ENCODE data around the gene DYNC2I2.
A peak's percentile ranks its signal among the peaks of the same experiment; 100 is the strongest.

Gene DYNC2I2

DNA sequence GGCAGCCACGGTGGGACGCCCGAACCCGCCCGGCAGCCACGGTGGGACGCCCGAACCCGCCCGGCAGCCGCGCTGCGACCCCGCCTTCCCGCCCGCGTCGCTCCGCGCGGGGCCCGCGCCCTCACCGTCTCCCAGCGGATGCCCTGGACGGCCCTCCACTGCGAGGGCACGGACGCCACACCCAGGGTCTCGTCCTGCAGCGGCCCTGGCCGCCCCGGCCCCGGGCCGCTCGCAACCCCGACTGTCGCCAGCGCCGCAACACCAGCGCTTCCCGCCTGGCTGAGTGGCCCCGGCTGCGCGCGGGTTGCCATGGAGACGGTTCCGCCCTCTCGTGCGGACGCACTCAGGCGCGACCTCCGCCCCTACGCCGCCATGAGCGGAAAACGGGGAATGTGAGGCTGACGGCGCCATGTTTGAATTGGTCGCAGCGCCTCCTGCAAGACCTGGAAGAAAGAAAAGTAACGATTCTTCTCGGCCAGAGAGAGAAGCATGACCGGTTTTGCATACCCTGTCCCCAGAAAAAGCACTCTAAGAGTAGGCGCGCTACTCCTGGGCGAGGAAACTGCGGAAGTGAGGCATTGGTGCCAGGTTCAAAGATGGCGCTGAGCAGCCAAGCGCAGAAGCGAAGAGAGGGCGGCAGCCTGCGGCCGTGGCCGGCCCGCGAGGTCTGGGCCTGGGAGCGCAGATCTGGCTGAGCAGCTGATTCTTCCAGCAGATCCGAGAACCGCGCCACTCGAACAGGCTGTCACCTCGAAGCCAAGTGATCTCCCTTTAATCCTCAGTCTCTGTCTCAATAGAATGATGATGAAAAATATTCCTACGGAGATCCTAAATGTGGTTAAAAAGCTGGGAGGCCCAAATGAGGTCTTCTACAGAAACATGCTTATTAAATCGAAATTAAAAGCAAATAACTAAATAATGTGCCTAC lies at the start of gene DYNC2I2:
Gene DYNC2I2 (minus strand): TSS at position 432 of the 928 bp plus-strand sequence. CDS start 121 bp downstream, at position 311.
- no peak for TF ChIP-seq RAD21 (IDR thresholded peaks at IDR 0.05; ENCODE audit: low read depth)
- TF ChIP-seq TAF1 (IDR thresholded peaks at IDR 0.05; ENCODE audit: low read depth) = peak; percentile 94
- peak; percentile 96 for TF ChIP-seq EGR1 (IDR thresholded peaks at IDR 0.05)
- no peak for TF ChIP-seq NFIC (IDR thresholded peaks at IDR 0.05)
- 0 out of 2 replicates have a peak, but pooled peaks have one; percentile 62 for TF ChIP-seq ZBTB7A (IDR thresholded peaks at IDR 0.05; ENCODE audit: low read depth)
- TF ChIP-seq CREB1 (IDR thresholded peaks at IDR 0.05; ENCODE audit: low read depth) = no peak
- peak; percentile 95 for TF ChIP-seq TEAD4 (IDR thresholded peaks at IDR 0.05)
- peak; percentile 35; the same call in 1 of the 2 replicates for TF ChIP-seq FOXM1 (IDR thresholded peaks at IDR 0.05; ENCODE audit: borderline replicate concordance, low read depth)
- TF ChIP-seq, protein P1, sequence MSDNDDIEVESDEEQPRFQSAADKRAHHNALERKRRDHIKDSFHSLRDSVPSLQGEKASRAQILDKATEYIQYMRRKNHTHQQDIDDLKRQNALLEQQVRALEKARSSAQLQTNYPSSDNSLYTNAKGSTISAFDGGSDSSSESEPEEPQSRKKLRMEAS (IDR thresholded peaks at IDR 0.05) = peak; percentile 85
- TF ChIP-seq EP300 (IDR thresholded peaks at IDR 0.05; ENCODE audit: borderline replicate concordance) = no peak
- peak; percentile 72 for TF ChIP-seq TCF12 (IDR thresholded peaks at IDR 0.05; ENCODE audit: low read depth)
- TF ChIP-seq, protein P2, sequence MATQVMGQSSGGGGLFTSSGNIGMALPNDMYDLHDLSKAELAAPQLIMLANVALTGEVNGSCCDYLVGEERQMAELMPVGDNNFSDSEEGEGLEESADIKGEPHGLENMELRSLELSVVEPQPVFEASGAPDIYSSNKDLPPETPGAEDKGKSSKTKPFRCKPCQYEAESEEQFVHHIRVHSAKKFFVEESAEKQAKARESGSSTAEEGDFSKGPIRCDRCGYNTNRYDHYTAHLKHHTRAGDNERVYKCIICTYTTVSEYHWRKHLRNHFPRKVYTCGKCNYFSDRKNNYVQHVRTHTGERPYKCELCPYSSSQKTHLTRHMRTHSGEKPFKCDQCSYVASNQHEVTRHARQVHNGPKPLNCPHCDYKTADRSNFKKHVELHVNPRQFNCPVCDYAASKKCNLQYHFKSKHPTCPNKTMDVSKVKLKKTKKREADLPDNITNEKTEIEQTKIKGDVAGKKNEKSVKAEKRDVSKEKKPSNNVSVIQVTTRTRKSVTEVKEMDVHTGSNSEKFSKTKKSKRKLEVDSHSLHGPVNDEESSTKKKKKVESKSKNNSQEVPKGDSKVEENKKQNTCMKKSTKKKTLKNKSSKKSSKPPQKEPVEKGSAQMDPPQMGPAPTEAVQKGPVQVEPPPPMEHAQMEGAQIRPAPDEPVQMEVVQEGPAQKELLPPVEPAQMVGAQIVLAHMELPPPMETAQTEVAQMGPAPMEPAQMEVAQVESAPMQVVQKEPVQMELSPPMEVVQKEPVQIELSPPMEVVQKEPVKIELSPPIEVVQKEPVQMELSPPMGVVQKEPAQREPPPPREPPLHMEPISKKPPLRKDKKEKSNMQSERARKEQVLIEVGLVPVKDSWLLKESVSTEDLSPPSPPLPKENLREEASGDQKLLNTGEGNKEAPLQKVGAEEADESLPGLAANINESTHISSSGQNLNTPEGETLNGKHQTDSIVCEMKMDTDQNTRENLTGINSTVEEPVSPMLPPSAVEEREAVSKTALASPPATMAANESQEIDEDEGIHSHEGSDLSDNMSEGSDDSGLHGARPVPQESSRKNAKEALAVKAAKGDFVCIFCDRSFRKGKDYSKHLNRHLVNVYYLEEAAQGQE (IDR thresholded peaks at IDR 0.05; ENCODE audit: low read depth) = no peak
- peak; percentile 99 for TF ChIP-seq YY1 (IDR thresholded peaks at IDR 0.05; ENCODE audit: low read depth)
- TF ChIP-seq CEBPB (IDR thresholded peaks at IDR 0.05) = no peak
- TF ChIP-seq, protein P3, sequence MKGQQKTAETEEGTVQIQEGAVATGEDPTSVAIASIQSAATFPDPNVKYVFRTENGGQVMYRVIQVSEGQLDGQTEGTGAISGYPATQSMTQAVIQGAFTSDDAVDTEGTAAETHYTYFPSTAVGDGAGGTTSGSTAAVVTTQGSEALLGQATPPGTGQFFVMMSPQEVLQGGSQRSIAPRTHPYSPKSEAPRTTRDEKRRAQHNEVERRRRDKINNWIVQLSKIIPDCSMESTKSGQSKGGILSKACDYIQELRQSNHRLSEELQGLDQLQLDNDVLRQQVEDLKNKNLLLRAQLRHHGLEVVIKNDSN (IDR thresholded peaks at IDR 0.05) = 0 out of 2 replicates have a peak, but pooled peaks have one; percentile 25

DNA sequence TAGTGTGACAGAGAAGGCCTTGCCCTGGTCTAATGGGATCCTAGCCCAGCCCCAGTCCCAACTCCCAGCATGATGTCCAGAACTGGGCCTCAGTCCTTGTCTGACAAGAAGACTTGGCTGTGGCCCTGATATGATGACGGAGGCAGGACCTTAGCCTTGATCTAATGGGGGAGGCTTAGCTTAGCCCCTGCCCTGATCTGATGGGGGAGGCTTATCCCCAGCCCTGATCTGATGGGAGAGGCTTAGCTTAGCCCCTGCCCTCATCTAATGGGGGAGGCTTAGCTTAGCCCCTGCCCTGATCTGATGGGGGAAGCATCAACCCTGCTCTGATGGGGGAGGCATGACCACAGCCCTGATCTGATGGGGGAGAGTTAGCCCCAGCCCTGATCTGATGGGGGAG lies 49.4 kb upstream of the DYNC2I2 start:
- TF ChIP-seq, protein P3 (IDR thresholded peaks at IDR 0.05) = no peak
- TF ChIP-seq RAD21 (IDR thresholded peaks at IDR 0.05; ENCODE audit: low read depth) (no peak), TCF12 (IDR thresholded peaks at IDR 0.05; ENCODE audit: low read depth) (no peak), ZBTB7A (IDR thresholded peaks at IDR 0.05; ENCODE audit: low read depth) (no peak), CREB1 (IDR thresholded peaks at IDR 0.05; ENCODE audit: low read depth) (no peak), EP300 (IDR thresholded peaks at IDR 0.05; ENCODE audit: borderline replicate concordance) (no peak), YY1 (IDR thresholded peaks at IDR 0.05; ENCODE audit: low read depth) (no peak), CEBPB (IDR thresholded peaks at IDR 0.05) (no peak), FOXM1 (IDR thresholded peaks at IDR 0.05; ENCODE audit: borderline replicate concordance, low read depth) (no peak), TEAD4 (IDR thresholded peaks at IDR 0.05) (no peak), TAF1 (IDR thresholded peaks at IDR 0.05; ENCODE audit: low read depth) (no peak), EGR1 (IDR thresholded peaks at IDR 0.05) (no peak), NFIC (IDR thresholded peaks at IDR 0.05) (no peak)
- TF ChIP-seq, protein P2 (IDR thresholded peaks at IDR 0.05; ENCODE audit: low read depth) = no peak
- TF ChIP-seq, protein P1 (IDR thresholded peaks at IDR 0.05) = no peak

DNA sequence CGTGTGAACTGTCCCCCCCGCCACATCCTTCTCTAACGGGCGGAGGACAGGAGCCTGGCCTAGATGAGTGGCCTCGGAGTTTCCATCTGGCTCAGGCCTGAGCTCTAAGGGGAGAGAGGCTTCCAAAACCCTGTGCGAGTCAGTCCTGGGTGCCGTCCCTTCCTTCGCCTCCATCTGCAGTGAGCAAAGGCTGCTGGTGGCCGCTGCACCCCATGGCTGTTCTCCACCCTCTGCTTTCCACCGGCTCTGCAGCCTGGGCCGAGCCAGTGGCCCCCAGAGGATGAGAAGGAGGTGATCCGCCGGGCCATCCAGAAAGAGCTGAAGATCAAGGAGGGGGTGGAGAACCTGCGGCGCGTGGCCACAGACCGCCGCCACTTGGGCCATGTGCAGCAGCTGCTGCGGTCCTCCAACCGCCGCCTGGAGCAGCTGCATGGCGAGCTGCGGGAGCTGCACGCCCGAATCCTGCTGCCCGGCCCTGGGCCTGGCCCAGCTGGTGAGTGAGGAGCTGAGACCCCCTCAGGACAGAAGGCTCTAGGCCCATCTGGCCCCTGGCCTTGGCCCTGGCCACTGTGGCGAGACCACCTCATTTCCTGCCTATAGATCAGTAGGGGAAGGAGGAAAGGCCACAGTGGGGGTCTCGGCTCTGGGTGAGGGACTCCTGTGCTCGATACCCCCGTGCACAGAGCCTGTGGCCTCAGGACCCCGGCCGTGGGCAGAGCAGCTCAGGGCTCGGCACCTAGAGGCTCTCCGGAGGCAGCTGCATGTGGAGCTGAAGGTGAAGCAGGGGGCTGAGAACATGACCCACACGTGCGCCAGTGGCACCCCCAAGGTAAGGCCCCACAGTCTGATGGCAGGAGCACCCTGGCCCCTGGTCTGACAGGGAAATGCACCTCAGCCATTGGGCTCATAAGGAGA lies 48.7 kb upstream of the DYNC2I2 start:
- no peak for TF ChIP-seq FOXM1 (IDR thresholded peaks at IDR 0.05; ENCODE audit: borderline replicate concordance, low read depth)
- TF ChIP-seq, protein P2 (IDR thresholded peaks at IDR 0.05; ENCODE audit: low read depth) = no peak
- no peak for TF ChIP-seq CEBPB (IDR thresholded peaks at IDR 0.05)
- TF ChIP-seq EP300 (IDR thresholded peaks at IDR 0.05; ENCODE audit: borderline replicate concordance) = no peak
- no peak for TF ChIP-seq CREB1 (IDR thresholded peaks at IDR 0.05; ENCODE audit: low read depth)
- no peak for TF ChIP-seq TCF12 (IDR thresholded peaks at IDR 0.05; ENCODE audit: low read depth)
- TF ChIP-seq NFIC (IDR thresholded peaks at IDR 0.05) = no peak
- no peak for TF ChIP-seq ZBTB7A (IDR thresholded peaks at IDR 0.05; ENCODE audit: low read depth)
